GM19238 (cell line): ENCODE results near the gene OTOG.

Experiments
- DNase-seq: peaks from one replicate; pipeline ENCODE4 v3.0.0; 2011; ENCODE audit warnings: low spot score; ENCODE audit not compliant: insufficient read length

Gene OTOG

GRCh38 chr11:17538054-17538453 is 9.0 kb upstream of the OTOG start:
- DNase-seq: no peak

- DNase-seq: no peak
Observed at GRCh38 chr11:17538731-17539130, 8.3 kb upstream of the OTOG start.

- DNase-seq: no peak
Observed at GRCh38 chr11:17540807-17541206, 6.3 kb upstream of the OTOG start.

- DNase-seq: no peak
Observed at GRCh38 chr11:17541330-17541885, 5.7 kb upstream of the OTOG start.

GRCh38 chr11:17542249-17542648 is 4.8 kb upstream of the OTOG start:
- DNase-seq: no peak

- DNase-seq: no peak
Observed at GRCh38 chr11:17543041-17543440, 4.0 kb upstream of the OTOG start.

GRCh38 chr11:17543574-17544180 is 3.4 kb upstream of the OTOG start:
- DNase-seq: no peak

- no peak for DNase-seq
Observed at GRCh38 chr11:17544181-17544622, 2.9 kb upstream of the OTOG start, which contains the start of gene USH1C. Gene USH1C (minus strand): TSS chr11:17544416. CDS start chr11:17544307, 109 bp downstream.

- no peak for DNase-seq
Observed at GRCh38 chr11:17546240-17546639, 819 bp upstream of the OTOG start.

- no peak for DNase-seq
Observed at GRCh38 chr11:17547932-17548331, 873 bp downstream of the OTOG start.

GRCh38 chr11:17548444-17548843 is 1.4 kb downstream of the OTOG start:
- no peak for DNase-seq

- DNase-seq: no peak
Observed at GRCh38 chr11:17550450-17551346, 3.6 kb downstream of the OTOG start.

- no peak for DNase-seq
Observed at GRCh38 chr11:17551347-17552040, 4.4 kb downstream of the OTOG start.

- DNase-seq: no peak
Observed at GRCh38 chr11:17552041-17552355, 4.9 kb downstream of the OTOG start.

- DNase-seq: no peak
Observed at GRCh38 chr11:17552392-17553248, 5.6 kb downstream of the OTOG start.

GRCh38 chr11:17553249-17553546 is 6.1 kb downstream of the OTOG start:
- DNase-seq: no peak

GRCh38 chr11:17554487-17554886 is 7.4 kb downstream of the OTOG start:
- no peak for DNase-seq

GRCh38 chr11:17556999-17557398 is 9.9 kb downstream of the OTOG start:
- no peak for DNase-seq

GRCh38 chr11:17558025-17558780 is 11.1 kb downstream of the OTOG start:
- no peak for DNase-seq

GRCh38 chr11:17558916-17559315 is 11.9 kb downstream of the OTOG start:
- no peak for DNase-seq
